Liver (tissue), 9 donors: Measurements from ENCODE around the gene NPW. TPM values are rescaled to one million over a fixed set of nuclear protein-coding genes. Genes with fewer than 3 reads are reported as not detected.
A peak's percentile ranks its signal among the peaks of the same experiment; 100 is the strongest.

Experiments
- DNase-seq: peaks from one replicate; pipeline ENCODE4 v3.0.0-alpha.2; 2017; ENCODE audit warnings: low spot score
- H3K27ac ChIP-seq, 2 donors: one replicate each; pipeline ENCODE4 v1.7.0; 2013; ENCODE audit warnings: inconsistent platforms in 2 of 2, low read length in 2 of 2, control low read depth in 1 of 2, low read depth in 1 of 2, mild to moderate bottlenecking in 1 of 2
- H3K27me3 ChIP-seq, 4 donors: one replicate each; pipeline versions ENCODE4 v1.6.1 to v1.7.0; 2013; ENCODE audit warnings: low read length in 3 of 4, inconsistent platforms in 1 of 4, mild to moderate bottlenecking in 1 of 4, moderate library complexity in 1 of 4; ENCODE audit not compliant: control insufficient read depth in 4 of 4, insufficient read depth in 4 of 4
- H3K36me3 ChIP-seq, 4 donors: one replicate each; pipeline versions ENCODE4 v1.6.1 to v1.7.0; 2013; ENCODE audit warnings: low read length in 3 of 4, mild to moderate bottlenecking in 3 of 4, low read depth in 1 of 4, moderate library complexity in 1 of 4; ENCODE audit not compliant: control insufficient read depth in 4 of 4, insufficient read depth in 3 of 4
- H3K4me1 ChIP-seq, 4 donors: one replicate each; pipeline versions ENCODE4 v1.6.1 to v1.7.0; 2013; ENCODE audit warnings: low read length in 3 of 4, mild to moderate bottlenecking in 3 of 4, moderate library complexity in 1 of 4; ENCODE audit not compliant: control insufficient read depth in 4 of 4, insufficient read depth in 4 of 4
- H3K4me3 ChIP-seq, 3 donors: one replicate each; pipeline versions ENCODE4 v1.6.1 to v1.7.0; 2013; ENCODE audit warnings: low read length in 3 of 3, control low read depth in 1 of 3, low read depth in 1 of 3, mild to moderate bottlenecking in 1 of 3
- H3K9ac ChIP-seq, 2 donors: one replicate each; pipeline ENCODE4 v1.7.0; 2013; ENCODE audit warnings: low read length in 2 of 2, mild to moderate bottlenecking in 2 of 2, moderate library complexity in 2 of 2, control low read depth in 1 of 2, low read depth in 1 of 2
- H3K9me3 ChIP-seq, 4 donors: one replicate each; pipeline versions ENCODE4 v1.6.1 to v1.7.0; 2013; ENCODE audit warnings: low read length in 3 of 4; ENCODE audit not compliant: control insufficient read depth in 4 of 4
- EGR1 ChIP-seq, 2 donors: IDR thresholded peaks; 2 replicates each; pipeline ENCODE4 v1.6.1; 2016 to 2018; ENCODE audit warnings: antibody characterized with exemption in 2 of 2, low read depth in 2 of 2
- FOXA1 ChIP-seq: IDR thresholded peaks from 2 replicates; pipeline ENCODE4 v1.6.1; 2016; ENCODE audit warnings: antibody characterized with exemption
- FOXA2 ChIP-seq: IDR thresholded peaks from 2 replicates; pipeline ENCODE4 v1.6.1; 2016; ENCODE audit warnings: antibody characterized with exemption
- GABPA ChIP-seq, 2 donors: IDR thresholded peaks in 1 of 2; conservative IDR thresholded peaks in 1 of 2; 2 replicates each; pipeline ENCODE4 v1.6.1; 2016; ENCODE audit warnings: antibody characterized with exemption in 2 of 2, mild to moderate bottlenecking in 1 of 2, moderate library complexity in 1 of 2
- HNF4A ChIP-seq, 2 donors: conservative IDR thresholded peaks; 2 replicates each; pipeline ENCODE4 v1.6.1; 2016; ENCODE audit warnings: antibody characterized with exemption in 2 of 2, mild to moderate bottlenecking in 2 of 2
- HNF4G ChIP-seq: IDR thresholded peaks from 2 replicates; pipeline ENCODE4 v1.6.1; 2016; ENCODE audit warnings: antibody characterized with exemption
- JUND ChIP-seq, 2 donors: IDR thresholded peaks; 2 replicates each; pipeline ENCODE4 v1.6.1; 2016; ENCODE audit warnings: antibody characterized with exemption in 2 of 2
- NR2F2 ChIP-seq: IDR thresholded peaks from 2 replicates; pipeline ENCODE4 v1.6.1; 2016; ENCODE audit warnings: antibody characterized with exemption
- RAD21 ChIP-seq, 2 donors: IDR thresholded peaks; 2 replicates each; pipeline ENCODE4 v1.6.1; 2016; ENCODE audit warnings: antibody characterized with exemption in 2 of 2, mild to moderate bottlenecking in 2 of 2
- RXRA ChIP-seq, 2 donors: IDR thresholded peaks; 2 replicates each; pipeline ENCODE4 v1.6.1; 2017 to 2018; ENCODE audit warnings: antibody characterized with exemption in 2 of 2, mild to moderate bottlenecking in 1 of 2
- SP1 ChIP-seq: IDR thresholded peaks from 2 replicates; pipeline ENCODE4 v1.6.1; 2018; ENCODE audit warnings: antibody characterized with exemption, mild to moderate bottlenecking
- TAF1 ChIP-seq: conservative IDR thresholded peaks from 2 replicates; pipeline ENCODE4 v1.6.1; 2016; ENCODE audit warnings: antibody characterized with exemption, mild to moderate bottlenecking
- YY1 ChIP-seq: IDR thresholded peaks from 2 replicates; pipeline ENCODE4 v1.6.1; 2016; ENCODE audit warnings: antibody characterized with exemption, mild to moderate bottlenecking
- WGBS: extraction: QIAGEN DNeasy Blood & Tissue Kit; methylation state at CpG from one replicate; pipeline ENCODE4 v1.1.7; 2013; 5-methylcytosine and 5-hydroxymethylcytosine counted together
- polyA plus RNA-seq, 2 donors: library from polyadenylated mRNA; stranded (reverse) in 1 of 2; unstranded in 1 of 2; fragments of 200-250 nt in 1 of 2; fragments of >200 nt in 1 of 2; fragmentation: Nextera tagmentation in 1 of 2; extraction: Ambion mirVana in 1 of 2; gene quantifications; one replicate each; pipeline versions ENCODE4 v1.2.1 to v1.2.3, GENCODE V29; 2013 to 2015
- total RNA-seq, 2 donors: library from RNA; depleted of rRNA; stranded (reverse); fragments of >200 nt; gene quantifications; one replicate each; pipeline ENCODE4 v1.2.3, GENCODE V29; 2014
- TF ChIP-seq, protein P1 (sequence below): IDR thresholded peaks from 2 replicates; pipeline ENCODE4 v1.6.1; 2016; ENCODE audit warnings: antibody characterized with exemption
- TF ChIP-seq, protein P2 (sequence below): IDR thresholded peaks from 2 replicates; pipeline ENCODE4 v1.6.1; 2016; ENCODE audit warnings: antibody characterized with exemption
- TF ChIP-seq, protein P3 (sequence below): IDR thresholded peaks from 2 replicates; pipeline ENCODE4 v1.6.1; 2016; ENCODE audit warnings: antibody characterized with exemption
- TF ChIP-seq, protein P4 (sequence below): fragments of 150-350 bp; IDR thresholded peaks from 2 replicates; pipeline ENCODE4 v1.5.1; 2017; ENCODE audit warnings: improper control_type of control experiment, low read depth, low read length; ENCODE audit not compliant: missing input control
- TF ChIP-seq, protein P5 (sequence below): IDR thresholded peaks from 2 replicates; pipeline ENCODE4 v1.6.1; 2016; ENCODE audit warnings: antibody characterized with exemption, mild to moderate bottlenecking
- donor health status: healthy.
- donor health status: healthy.
- donor health status: healthy.
- donor health status: healthy.
- donor health status: healthy.

Gene NPW
- total and polyA plus RNA-seq, 4 donors, result 1.3 to 20.6 (median 9.1) TPM

DNA sequence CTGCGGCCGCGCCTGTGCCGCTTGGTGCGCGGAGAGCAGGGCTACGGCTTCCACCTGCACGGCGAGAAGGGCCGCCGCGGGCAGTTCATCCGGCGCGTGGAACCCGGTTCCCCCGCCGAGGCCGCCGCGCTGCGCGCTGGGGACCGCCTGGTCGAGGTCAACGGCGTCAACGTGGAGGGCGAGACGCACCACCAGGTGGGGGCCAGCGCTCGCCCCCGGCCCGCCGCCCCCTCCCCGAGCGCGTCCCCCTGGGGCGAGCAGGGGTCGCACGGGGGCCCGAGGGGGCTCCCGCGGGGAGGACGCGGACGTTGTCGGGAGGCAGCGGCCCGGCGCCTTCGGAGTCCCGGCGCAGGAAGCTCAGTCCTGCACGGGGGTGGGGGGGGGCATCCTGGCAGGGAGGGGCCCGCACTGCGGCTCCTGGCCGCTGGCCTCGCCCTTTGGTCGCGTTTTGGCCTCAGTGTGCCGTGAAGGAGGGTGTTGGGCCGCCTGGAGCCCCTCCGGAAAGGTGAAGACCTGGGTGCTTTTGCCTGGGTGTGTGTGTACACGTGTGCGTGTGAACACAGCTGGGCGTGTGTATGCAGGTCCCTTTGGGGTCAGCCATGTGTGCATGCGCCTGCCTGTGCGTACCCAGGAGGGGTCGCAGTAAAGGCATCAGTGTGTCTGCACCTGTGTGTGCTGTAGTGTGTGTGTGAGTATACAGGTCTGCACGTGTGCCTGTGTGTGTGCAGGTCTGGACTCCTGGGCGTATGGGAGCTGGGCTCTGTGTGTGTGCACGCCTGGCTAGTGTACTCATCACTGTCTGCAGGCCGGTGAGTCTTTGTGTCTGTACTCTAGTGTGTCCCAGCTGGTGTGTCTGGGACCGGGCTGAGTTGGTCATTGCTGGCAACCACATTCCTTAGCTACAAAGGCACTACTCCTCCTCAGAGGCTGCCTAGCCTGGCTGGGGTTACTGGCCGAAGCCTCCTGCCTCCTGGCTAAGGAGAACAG is 7.7 kb downstream of the NPW start:
- peaks cover 24 to 83% (median 65%) of the 10 kb centered on the region in 4 donors for H3K4me1 ChIP-seq
- no peaks in the 10 kb centered on the region for H3K36me3 ChIP-seq
- TF ChIP-seq, protein P1, sequence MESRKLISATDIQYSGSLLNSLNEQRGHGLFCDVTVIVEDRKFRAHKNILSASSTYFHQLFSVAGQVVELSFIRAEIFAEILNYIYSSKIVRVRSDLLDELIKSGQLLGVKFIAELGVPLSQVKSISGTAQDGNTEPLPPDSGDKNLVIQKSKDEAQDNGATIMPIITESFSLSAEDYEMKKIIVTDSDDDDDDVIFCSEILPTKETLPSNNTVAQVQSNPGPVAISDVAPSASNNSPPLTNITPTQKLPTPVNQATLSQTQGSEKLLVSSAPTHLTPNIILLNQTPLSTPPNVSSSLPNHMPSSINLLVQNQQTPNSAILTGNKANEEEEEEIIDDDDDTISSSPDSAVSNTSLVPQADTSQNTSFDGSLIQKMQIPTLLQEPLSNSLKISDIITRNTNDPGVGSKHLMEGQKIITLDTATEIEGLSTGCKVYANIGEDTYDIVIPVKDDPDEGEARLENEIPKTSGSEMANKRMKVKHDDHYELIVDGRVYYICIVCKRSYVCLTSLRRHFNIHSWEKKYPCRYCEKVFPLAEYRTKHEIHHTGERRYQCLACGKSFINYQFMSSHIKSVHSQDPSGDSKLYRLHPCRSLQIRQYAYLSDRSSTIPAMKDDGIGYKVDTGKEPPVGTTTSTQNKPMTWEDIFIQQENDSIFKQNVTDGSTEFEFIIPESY, result peak; percentile 87
- TF ChIP-seq RXRA (IDR thresholded peaks at IDR 0.05) (peak in 1 of 2 donors; percentile 34), JUND (IDR thresholded peaks at IDR 0.05) (peak in 1 of 2 donors; percentile 91), TAF1 (no peak), FOXA2 (no peak), RAD21 (IDR thresholded peaks at IDR 0.05) (peak in 1 of 2 donors; percentile 14), GABPA (IDR thresholded peaks at IDR 0.05 in 1 of 2, conservative IDR thresholded peaks at IDR 0.05 in 1 of 2) (no peak), FOXA1 (no peak), NR2F2 (no peak), YY1 (no peak), SP1 (no peak), EGR1 (IDR thresholded peaks at IDR 0.05; ENCODE audit: low read depth in 2 of 2) (no peak), HNF4G (no peak), HNF4A (conservative IDR thresholded peaks at IDR 0.05) (no peak)
- TF ChIP-seq, protein P2, sequence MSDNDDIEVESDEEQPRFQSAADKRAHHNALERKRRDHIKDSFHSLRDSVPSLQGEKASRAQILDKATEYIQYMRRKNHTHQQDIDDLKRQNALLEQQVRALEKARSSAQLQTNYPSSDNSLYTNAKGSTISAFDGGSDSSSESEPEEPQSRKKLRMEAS, result peak; percentile 14
- TF ChIP-seq, protein P3, sequence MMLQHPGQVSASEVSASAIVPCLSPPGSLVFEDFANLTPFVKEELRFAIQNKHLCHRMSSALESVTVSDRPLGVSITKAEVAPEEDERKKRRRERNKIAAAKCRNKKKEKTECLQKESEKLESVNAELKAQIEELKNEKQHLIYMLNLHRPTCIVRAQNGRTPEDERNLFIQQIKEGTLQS, result no peak
- TF ChIP-seq, protein P4, sequence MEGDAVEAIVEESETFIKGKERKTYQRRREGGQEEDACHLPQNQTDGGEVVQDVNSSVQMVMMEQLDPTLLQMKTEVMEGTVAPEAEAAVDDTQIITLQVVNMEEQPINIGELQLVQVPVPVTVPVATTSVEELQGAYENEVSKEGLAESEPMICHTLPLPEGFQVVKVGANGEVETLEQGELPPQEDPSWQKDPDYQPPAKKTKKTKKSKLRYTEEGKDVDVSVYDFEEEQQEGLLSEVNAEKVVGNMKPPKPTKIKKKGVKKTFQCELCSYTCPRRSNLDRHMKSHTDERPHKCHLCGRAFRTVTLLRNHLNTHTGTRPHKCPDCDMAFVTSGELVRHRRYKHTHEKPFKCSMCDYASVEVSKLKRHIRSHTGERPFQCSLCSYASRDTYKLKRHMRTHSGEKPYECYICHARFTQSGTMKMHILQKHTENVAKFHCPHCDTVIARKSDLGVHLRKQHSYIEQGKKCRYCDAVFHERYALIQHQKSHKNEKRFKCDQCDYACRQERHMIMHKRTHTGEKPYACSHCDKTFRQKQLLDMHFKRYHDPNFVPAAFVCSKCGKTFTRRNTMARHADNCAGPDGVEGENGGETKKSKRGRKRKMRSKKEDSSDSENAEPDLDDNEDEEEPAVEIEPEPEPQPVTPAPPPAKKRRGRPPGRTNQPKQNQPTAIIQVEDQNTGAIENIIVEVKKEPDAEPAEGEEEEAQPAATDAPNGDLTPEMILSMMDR, result no peak
- TF ChIP-seq, protein P5, sequence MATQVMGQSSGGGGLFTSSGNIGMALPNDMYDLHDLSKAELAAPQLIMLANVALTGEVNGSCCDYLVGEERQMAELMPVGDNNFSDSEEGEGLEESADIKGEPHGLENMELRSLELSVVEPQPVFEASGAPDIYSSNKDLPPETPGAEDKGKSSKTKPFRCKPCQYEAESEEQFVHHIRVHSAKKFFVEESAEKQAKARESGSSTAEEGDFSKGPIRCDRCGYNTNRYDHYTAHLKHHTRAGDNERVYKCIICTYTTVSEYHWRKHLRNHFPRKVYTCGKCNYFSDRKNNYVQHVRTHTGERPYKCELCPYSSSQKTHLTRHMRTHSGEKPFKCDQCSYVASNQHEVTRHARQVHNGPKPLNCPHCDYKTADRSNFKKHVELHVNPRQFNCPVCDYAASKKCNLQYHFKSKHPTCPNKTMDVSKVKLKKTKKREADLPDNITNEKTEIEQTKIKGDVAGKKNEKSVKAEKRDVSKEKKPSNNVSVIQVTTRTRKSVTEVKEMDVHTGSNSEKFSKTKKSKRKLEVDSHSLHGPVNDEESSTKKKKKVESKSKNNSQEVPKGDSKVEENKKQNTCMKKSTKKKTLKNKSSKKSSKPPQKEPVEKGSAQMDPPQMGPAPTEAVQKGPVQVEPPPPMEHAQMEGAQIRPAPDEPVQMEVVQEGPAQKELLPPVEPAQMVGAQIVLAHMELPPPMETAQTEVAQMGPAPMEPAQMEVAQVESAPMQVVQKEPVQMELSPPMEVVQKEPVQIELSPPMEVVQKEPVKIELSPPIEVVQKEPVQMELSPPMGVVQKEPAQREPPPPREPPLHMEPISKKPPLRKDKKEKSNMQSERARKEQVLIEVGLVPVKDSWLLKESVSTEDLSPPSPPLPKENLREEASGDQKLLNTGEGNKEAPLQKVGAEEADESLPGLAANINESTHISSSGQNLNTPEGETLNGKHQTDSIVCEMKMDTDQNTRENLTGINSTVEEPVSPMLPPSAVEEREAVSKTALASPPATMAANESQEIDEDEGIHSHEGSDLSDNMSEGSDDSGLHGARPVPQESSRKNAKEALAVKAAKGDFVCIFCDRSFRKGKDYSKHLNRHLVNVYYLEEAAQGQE, result peak; percentile 36
- H3K27me3 ChIP-seq, result no peaks in the 10 kb centered on the region
- peak overlapping the region; percentile 64 to 94 for H3K9ac ChIP-seq
- DNase-seq, result no peak
- H3K27ac ChIP-seq, result peak overlapping the region; percentile 49 to 65
- peak overlapping the region; percentile 89 to 99 (median 89) for H3K4me3 ChIP-seq
- no peaks in the 10 kb centered on the region for H3K9me3 ChIP-seq
- WGBS, result 3% methylated on average over 76 of the region's 76 CpGs
